GM12891 (cell line): ENCODE measurements around the gene ZNF692.

Source experiments
- PAX5 ChIP-seq: IDR thresholded peaks from 2 replicates; pipeline ENCODE4 v1.6.1; 2011; ENCODE audit warnings: low read length, moderate library complexity, mild to moderate bottlenecking; ENCODE audit not compliant: insufficient read depth, severe bottlenecking
- POLR2A ChIP-seq: IDR thresholded peaks from 2 replicates; pipeline ENCODE4 v1.6.1; 2011; ENCODE audit warnings: low read depth, low read length, control low read depth
- POLR2AphosphoS5 ChIP-seq: IDR thresholded peaks from 2 replicates; pipeline ENCODE4 v1.6.1; 2011; ENCODE audit warnings: low read depth, low read length, control low read depth
- POU2F2 ChIP-seq: IDR thresholded peaks from 2 replicates; pipeline ENCODE4 v1.6.1; 2011; ENCODE audit warnings: low read depth, mild to moderate bottlenecking, control low read depth, low read length, moderate library complexity
- TAF1 ChIP-seq: IDR thresholded peaks from 2 replicates; pipeline ENCODE4 v1.6.1; 2011; ENCODE audit warnings: low read depth, low read length, control low read depth

GRCh38 chr1:248834343-248834940, 24.4 kb downstream of the ZNF692 start:
- TF ChIP-seq POU2F2, result no peak
- no peak for TF ChIP-seq POLR2AphosphoS5
- no peak for TF ChIP-seq POLR2A
- no peak for TF ChIP-seq TAF1
- TF ChIP-seq PAX5, result no peak
